Measurements from ENCODE around the gene PDE2A.

The PDE2A gene

DNA sequence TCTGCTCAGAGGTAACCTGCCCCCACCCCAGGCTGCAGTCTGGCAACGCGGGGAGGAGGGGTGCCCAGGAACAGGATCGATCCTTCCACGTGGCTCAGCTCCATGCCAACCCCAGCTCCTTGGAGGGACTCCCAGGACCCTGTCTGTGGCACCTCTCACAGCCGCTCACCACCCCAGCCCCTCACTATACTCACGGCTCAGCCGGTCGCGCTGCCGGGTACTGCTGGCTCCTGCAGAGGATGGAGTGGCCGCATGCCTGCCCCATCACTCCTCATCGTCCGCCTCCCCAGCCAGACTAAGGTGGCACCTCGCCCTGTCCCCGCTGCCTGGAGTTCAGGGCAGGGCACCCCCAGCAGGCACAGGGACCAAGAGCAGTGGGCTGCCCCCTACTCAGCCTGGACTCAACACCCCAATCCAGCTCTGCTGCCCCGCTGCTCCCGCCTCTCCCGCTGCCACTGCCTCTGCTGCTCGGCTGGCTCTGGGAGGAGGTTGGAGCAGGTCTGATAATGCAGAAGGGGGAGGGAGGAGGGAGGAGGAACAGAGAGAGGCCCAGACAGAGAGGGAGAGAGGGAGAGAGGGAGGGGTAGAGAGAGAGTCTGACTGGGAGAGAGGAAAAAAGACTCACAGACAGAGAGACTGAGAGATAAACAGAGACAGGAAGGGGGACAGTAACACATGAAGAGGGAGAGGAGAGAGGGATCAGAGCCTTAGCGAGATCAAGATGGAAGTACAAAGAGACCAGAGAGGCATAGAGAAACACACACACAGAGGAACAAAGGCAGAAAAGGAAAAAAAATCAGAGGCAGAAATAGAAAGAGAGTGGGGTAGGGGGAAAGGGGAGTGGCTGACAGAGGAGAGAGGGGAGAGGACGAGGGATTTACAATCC, at the start of gene PDE2A:
TSS of gene PDE2A (minus strand) at position 480 of the 886 bp plus-strand sequence. CDS start at position 265, 215 bp downstream.
- DNase-seq, result peak; percentile 56 to 73 (median 62)

GRCh38 chr11:72723508-72723907, 49.3 kb upstream of the PDE2A start:
- DNase-seq, result no peak

GRCh38 chr11:72722050-72722748, 48.0 kb upstream of the PDE2A start:
- peak; percentile 18 to 98 (median 93) for DNase-seq

DNA sequence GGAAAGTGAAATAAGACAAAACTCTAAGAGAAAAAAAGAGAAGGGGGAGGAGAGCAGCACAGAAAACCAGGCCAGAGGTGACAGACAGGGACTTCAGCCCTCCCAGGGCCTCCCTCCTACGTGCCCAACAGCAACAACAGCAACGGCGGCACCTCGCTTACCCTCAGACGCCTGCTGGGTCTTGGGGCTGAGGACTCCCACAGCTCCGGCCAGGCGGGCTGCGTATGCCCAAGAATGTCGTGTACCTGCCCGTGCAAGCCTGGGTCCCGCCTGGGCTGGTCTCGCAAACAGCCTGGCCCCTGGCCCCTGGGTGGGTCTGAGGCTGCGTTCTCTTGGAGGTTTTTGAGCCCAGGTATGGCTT, 47.4 kb upstream of the PDE2A start:
- peak in 2 of 3 experiments; percentile 78 to 81 for DNase-seq

GRCh38 chr11:72721276-72721675, 47.1 kb upstream of the PDE2A start:
- DNase-seq, result no peak

DNA sequence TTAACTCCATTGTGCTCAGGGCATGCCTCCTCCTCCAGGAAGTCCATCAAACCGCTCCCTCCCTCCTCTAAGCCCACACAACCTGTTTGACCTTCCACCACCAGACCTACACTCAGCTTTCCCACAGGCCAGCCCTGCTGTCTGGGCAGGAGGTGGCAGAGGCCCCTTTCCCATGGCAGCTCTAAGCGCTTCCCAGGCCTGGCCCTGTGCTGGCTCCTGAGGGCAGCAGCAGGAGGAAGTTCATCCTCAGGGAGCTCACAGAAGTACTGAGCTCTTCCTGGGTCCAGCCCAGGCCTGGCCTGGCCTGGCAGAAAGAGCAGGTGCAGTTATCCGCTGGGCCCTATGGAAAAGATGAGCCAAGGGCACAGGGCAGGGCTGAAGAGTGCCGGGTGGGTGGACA, 46.6 kb upstream of the PDE2A start:
- no peak for DNase-seq

GRCh38 chr11:72720047-72720446, 45.8 kb upstream of the PDE2A start:
- DNase-seq, result no peak

GRCh38 chr11:72719551-72719950, 45.3 kb upstream of the PDE2A start:
- DNase-seq, result no peak

DNA sequence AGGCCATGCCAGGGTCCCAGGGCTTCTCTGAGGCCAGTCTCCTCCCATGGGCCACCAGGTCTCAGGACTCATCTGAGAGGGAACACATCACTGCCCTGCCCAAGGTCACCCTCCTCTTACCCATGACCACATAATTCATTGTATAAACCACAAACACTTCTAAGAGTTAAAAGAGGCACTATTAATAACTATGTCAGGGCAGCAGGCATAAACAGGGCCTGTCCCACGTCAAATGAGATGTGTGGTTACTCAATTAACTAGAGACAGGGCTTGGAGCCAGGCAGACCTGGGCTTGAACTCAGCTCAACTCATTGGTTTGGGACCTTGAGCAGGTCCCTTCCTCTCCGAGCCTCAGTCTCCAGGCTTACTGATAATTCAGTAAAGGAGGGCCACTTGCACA, 44.9 kb upstream of the PDE2A start:
- no peak for DNase-seq

DNA sequence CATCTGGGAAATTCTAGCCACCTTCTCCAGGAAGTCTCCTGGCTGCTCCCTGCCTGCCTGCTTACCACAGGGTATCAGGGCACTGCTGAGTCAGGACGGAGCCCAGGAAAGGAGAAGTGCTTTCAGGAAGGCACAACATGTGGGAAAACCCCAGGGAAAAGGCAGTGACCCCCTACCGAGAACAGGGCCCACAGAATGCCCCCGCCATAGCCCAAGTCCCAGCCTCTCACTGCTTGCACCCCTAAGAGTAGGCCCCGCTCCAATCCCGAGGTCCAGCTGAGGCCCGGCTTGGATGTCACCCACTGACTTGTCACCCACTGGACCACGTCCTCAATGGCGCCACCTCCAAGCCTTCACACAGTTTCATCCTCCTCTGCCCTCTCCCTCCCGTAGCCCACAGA, 43.9 kb upstream of the PDE2A start:
- DNase-seq, result no peak

GRCh38 chr11:72716788-72717435, 42.7 kb upstream of the PDE2A start:
- DNase-seq, result no peak

- peak; percentile 15 to 89 (median 79) for DNase-seq
Observed at GRCh38 chr11:72716290-72716689, 42.1 kb upstream of the PDE2A start.

GRCh38 chr11:72712841-72713240, 38.6 kb upstream of the PDE2A start:
- no peak for DNase-seq

DNA sequence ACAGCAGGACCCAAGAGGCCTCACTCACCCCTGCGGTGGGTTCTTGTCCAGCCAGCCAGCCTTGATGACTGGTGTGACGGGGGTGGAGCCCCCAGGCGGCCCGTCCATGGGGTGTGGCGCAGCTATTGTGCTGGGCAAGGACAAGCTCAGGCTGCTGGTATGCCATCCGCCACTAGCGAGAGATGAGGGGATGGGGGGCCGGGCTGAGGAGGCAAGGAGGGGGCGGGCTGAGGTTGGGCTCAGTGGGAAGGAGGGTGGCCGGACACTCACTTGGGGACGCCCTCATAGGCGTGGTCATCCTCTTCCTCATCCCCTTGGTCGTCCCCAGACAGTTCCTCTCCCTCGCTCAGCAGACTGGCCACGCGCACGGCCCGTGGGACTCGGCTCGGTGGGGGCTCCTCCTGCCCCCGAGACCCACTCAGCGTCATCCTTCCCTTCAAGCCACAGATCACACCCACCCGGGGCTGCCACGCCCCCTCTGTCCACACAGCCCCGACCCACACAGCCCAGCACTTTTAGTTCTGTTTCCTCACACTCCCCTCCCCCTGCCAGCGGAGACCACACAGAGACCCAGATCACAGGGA, 38.0 kb upstream of the PDE2A start:
- no peak for DNase-seq

GRCh38 chr11:72711141-72711540, 36.9 kb upstream of the PDE2A start:
- no peak for DNase-seq

DNA sequence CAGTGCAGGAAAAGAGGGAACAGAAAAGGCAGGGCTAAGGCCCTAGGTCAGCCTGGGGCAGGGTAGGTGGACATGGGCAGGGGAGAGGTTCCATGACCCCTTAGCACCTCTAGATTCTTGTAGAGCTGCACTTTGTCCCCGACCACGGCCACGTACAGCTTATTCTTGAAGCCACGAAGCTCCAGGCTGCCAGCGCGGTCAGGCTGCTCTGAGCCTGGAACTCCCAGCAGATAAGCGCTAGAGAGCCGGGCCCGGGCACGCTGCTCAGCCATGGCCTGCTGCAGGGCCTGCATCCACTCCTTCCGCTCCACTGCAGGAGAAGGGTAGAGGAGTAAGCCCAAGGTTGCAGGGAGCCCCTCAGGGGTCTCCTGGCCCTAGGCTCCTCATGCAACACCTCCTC, 36.1 kb upstream of the PDE2A start:
- DNase-seq, result no peak

DNA sequence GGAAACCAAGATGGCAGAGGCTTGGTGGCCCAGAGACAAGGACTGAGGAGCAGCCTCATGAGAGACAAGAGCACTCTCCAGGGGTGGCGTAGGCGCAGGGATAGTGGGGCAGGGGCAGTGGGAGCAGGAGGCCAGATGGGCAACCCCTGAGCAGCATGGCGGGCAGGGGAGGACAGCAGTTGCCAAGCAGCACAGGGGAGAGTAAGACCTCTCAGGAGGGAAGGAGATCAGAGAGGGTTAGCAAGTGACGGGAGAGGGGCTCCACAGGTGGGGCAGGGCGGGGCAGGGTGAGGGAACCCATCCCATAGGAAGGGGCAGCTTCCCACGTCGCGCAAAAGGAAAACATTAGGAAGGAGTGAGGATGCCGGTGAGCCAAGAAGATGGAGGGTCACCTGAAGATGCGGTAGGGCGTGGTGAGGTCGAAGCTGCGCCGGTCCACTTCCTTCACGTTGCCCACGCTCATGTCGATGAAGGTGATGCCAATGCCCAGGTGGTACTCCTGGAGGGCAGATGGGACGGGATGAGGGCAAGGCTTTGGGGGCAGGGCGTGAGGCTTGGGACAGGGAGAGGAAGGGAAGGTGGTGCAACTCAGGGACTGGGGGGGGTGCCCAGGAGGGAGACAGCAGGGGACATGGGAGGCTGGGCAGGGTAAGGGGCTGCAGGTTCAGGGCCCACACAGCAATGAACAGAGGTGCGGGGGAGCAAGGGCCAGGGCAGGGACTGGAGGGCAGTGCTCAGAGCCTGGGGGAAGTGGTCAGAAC, 35.4 kb upstream of the PDE2A start:
- no peak for DNase-seq

- no peak for DNase-seq
Observed at GRCh38 chr11:72707032-72707431, 32.8 kb upstream of the PDE2A start.

GRCh38 chr11:72706579-72706978, 32.4 kb upstream of the PDE2A start:
- no peak for DNase-seq

GRCh38 chr11:72705442-72706365, 31.5 kb upstream of the PDE2A start:
- no peak for DNase-seq

- no peak for DNase-seq
Observed at GRCh38 chr11:72704783-72705265, 30.6 kb upstream of the PDE2A start.
